Left ventricle myocardium inferior (tissue), 1 donor: ENCODE results near the gene MTARC2. TPM values are rescaled to one million over a fixed set of nuclear protein-coding genes. Genes with fewer than 3 reads are reported as not detected.

Experiments
- DNase-seq: peaks from one replicate; pipeline ENCODE4 v3.0.0-alpha.2; 2020
- H3K27ac ChIP-seq: fragments of 200-600 bp; replicated peaks from 2 replicates; pipeline ENCODE4 v1.8.0; 2021
- H3K27me3 ChIP-seq: fragments of 200-600 bp; 2 replicates; pipeline ENCODE4 v1.8.0; 2021; ENCODE audit warnings: low read depth
- H3K36me3 ChIP-seq: fragments of 200-600 bp; 2 replicates; pipeline ENCODE4 v1.8.0; 2021
- H3K4me1 ChIP-seq: fragments of 200-600 bp; 2 replicates; pipeline ENCODE4 v1.8.0; 2021
- H3K4me3 ChIP-seq: fragments of 200-600 bp; 2 replicates; pipeline ENCODE4 v1.8.0; 2021; ENCODE audit warnings: mild to moderate bottlenecking, moderate library complexity
- H3K9me3 ChIP-seq: fragments of 200-600 bp; replicated peaks from 2 replicates; pipeline ENCODE4 v1.8.0; 2021
- intact Hi-C: fragments of 100-400 bp; cut with micrococcal nuclease; formaldehyde crosslinking; loops from one replicate; pipeline ENCODE4 v1.11.0; 2022
- total RNA-seq: library from RNA; stranded (reverse); fragmentation: NEBNext Ultra II Directional; extraction: Animal tissue kit (Norgen Biotek cat#: 25700); gene quantifications from one replicate; pipeline ENCODE4 v1.2.1, GENCODE V29; 2021
- TF ChIP-seq, protein P1 (sequence below): fragments of 200-600 bp; IDR thresholded peaks from 2 replicates; pipeline ENCODE4 v1.8.0; 2021; ENCODE audit warnings: antibody characterized with exemption, mild to moderate bottlenecking, borderline replicate concordance
- donor health status: DM: no; HTN: yes; CAD: no; lungs with severe emphysema.

The MTARC2 gene
- total RNA-seq, 1 donor from 2014 or later, result 22.6 TPM

DNA sequence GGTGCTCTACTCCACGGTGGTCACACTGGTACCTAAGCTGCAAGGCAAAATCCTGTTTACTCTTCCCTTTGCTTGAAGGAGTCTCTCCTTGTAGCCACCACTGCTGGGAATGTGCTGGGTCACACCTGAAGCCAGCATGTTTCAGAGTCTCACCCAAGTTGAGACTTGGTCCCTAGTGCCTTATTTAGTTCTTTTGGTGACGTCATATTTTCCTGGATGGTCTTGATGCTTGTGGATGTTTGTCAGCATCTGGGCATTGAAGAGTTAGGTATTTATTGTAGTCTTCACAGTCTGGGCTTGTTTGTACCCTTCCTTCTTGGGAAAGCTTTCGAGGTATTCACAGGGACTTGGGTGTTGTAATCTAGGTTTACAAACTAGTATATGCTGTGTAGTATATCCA is 5.6 kb upstream of the MTARC2 start:
- Histone ChIP-seq H3K4me3 (no peak overlapping the region), H3K36me3 (no peaks in the 10 kb centered on the region), H3K9me3 (no peaks in the 10 kb centered on the region), H3K27me3 (no peaks in the 10 kb centered on the region), H3K4me1 (peaks cover 4% of the 10 kb centered on the region), H3K27ac (no peak overlapping the region)
- DNase-seq, result no peak
- intact Hi-C loops, result no loop called here
- TF ChIP-seq, protein P1, sequence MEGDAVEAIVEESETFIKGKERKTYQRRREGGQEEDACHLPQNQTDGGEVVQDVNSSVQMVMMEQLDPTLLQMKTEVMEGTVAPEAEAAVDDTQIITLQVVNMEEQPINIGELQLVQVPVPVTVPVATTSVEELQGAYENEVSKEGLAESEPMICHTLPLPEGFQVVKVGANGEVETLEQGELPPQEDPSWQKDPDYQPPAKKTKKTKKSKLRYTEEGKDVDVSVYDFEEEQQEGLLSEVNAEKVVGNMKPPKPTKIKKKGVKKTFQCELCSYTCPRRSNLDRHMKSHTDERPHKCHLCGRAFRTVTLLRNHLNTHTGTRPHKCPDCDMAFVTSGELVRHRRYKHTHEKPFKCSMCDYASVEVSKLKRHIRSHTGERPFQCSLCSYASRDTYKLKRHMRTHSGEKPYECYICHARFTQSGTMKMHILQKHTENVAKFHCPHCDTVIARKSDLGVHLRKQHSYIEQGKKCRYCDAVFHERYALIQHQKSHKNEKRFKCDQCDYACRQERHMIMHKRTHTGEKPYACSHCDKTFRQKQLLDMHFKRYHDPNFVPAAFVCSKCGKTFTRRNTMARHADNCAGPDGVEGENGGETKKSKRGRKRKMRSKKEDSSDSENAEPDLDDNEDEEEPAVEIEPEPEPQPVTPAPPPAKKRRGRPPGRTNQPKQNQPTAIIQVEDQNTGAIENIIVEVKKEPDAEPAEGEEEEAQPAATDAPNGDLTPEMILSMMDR, result no peak

DNA sequence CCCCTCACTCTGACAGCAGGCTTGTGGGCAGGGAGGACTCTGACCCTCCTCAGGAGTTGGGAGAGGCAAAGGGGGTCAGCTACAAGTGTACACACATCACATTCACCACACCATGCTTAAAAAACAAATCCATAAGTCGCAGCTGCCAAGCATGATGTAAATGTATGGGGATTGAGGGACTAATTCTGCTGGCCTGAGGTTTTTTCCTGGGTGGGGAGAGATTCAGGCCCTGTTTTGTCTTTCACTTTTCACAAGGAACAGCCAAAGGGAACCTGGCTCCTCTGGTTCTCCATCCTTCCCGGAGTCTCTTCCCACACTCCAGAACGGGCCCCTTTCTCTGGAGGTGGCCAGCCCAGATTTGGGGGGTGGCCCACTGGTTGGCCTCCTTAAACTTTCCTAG is 1.3 kb upstream of the MTARC2 start:
- no peak overlapping the region for H3K27ac ChIP-seq
- TF ChIP-seq, protein P1, result no peak
- H3K27me3 ChIP-seq, result no peaks in the 10 kb centered on the region
- DNase-seq, result no peak
- H3K4me1 ChIP-seq, result peaks cover 45% of the 10 kb centered on the region
- no peaks in the 10 kb centered on the region for H3K36me3 ChIP-seq
- H3K9me3 ChIP-seq, result no peaks in the 10 kb centered on the region
- no peak overlapping the region for H3K4me3 ChIP-seq
- intact Hi-C loops, result no loop called here

DNA sequence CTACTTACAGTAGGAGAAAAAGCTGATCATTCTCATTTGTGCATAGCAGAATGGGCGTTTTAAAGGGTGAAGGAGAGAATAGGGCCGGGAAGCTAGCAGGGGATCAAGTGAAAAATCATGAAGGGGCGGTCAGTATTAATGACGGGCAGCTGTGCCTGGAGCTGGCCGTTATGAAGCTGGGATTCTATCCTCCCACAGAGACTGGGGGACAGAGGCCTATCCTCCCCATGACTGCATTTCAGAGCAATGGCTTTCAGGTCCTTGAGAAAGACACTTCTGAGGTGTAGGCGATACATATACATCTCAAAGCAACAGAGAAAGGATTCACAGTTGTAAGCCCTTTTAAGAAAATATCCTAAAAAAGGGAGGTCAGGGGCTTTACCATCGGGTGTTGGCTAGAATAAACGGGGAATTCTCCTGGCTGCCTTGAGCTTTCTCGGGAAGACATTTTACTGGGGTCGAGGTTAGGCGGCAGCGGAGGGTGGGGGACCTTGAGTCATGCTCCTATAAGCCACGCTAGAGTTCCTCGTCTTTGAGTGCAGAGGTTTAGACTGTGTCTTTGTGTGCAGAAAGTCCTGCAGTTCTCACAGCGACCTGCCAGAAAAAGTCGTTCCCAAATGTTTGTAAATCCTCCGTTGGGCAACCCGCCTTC is 559 bp upstream of the MTARC2 start:
- Histone ChIP-seq H3K4me3 (peak overlapping the region; percentile 87), H3K4me1 (peaks cover 53% of the 10 kb centered on the region), H3K36me3 (no peaks in the 10 kb centered on the region), H3K27ac (peak overlapping the region; percentile 96), H3K27me3 (no peaks in the 10 kb centered on the region), H3K9me3 (no peaks in the 10 kb centered on the region)
- intact Hi-C loops, result no loop called here
- no peak for DNase-seq
- TF ChIP-seq, protein P1, result no peak

DNA sequence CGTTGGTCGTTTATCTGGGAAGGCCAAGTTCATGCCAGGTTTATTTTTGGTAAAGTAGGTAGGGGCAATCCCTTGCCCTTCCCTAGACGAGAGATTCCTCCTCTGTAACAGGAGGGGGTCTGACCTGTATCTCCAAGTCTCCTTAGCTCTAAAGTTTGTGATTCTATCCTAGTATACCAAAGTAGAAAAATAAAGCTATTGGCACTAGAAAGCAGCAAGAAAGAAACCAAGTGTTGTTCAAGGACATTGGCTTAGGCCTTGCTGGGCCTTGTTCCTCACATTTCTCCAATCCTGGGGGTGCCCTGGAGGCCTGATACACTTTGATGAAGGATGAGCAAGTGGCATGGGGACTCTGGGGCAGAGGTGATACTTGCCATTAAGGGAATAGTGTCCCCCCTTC is 814 bp downstream of the MTARC2 start:
- H3K36me3 ChIP-seq, result no peaks in the 10 kb centered on the region
- H3K9me3 ChIP-seq, result no peaks in the 10 kb centered on the region
- H3K4me3 ChIP-seq, result peak overlapping the region; percentile 87
- H3K27me3 ChIP-seq, result no peaks in the 10 kb centered on the region
- intact Hi-C loops, result no loop called here
- TF ChIP-seq, protein P1, result no peak
- H3K4me1 ChIP-seq, result peaks cover 63% of the 10 kb centered on the region
- H3K27ac ChIP-seq, result peak overlapping the region; percentile 96
- no peak for DNase-seq

DNA sequence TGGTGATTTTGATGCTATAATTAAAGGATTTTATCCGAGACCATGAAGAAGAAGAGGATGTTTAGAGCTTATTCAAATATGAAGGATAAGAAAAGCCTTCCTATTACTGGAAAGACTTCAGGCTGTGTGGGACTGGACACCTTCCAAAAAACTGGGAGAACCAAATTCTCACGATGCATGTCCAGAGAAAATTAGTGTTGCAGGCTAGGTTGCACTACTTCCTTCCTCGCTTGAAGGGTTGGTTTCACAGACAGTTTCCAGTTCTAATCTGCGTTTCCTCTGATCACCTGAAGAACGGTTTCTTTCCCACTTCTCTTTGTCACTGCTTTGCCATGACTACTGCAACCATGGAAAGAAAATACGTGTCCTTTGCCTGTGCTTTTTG is 2.0 kb downstream of the MTARC2 start:
- DNase-seq, result no peak
- peaks cover 9% of the 10 kb centered on the region for H3K36me3 ChIP-seq
- peak overlapping the region; percentile 87 for H3K4me3 ChIP-seq
- peaks cover 72% of the 10 kb centered on the region for H3K4me1 ChIP-seq
- H3K9me3 ChIP-seq, result no peaks in the 10 kb centered on the region
- intact Hi-C loops, result no loop called here
- H3K27me3 ChIP-seq, result no peaks in the 10 kb centered on the region
- TF ChIP-seq, protein P1, result no peak
- peak overlapping the region; percentile 96 for H3K27ac ChIP-seq
